HEK293 (cell line): Measurements from ENCODE around the gene D2HGDH.
A peak's percentile ranks its signal among the peaks of the same experiment; 100 is the strongest.

Experiments used
- ATF2 ChIP-seq: fragments of 450-650 bp; formaldehyde crosslinking; IDR thresholded peaks from 2 replicates; pipeline ENCODE4 v1.5.1; 2016; ENCODE audit warnings: missing biosample characterization, missing genetic modification characterization, low read depth
- BCL11B ChIP-seq: fragments of 450-650 bp; formaldehyde crosslinking; IDR thresholded peaks from 2 replicates; pipeline ENCODE4 v1.5.1; 2016; ENCODE audit warnings: low read depth, missing biosample characterization, missing genetic modification characterization
- HOXA7 ChIP-seq: sonication (generic); formaldehyde crosslinking; IDR thresholded peaks from 2 replicates; pipeline ENCODE4 v1.8.1; 2022; ENCODE audit warnings: missing genetic modification reagents, borderline replicate concordance
- HOXD13 ChIP-seq: sonication (generic); formaldehyde crosslinking; IDR thresholded peaks from 2 replicates; pipeline ENCODE4 v1.8.0; 2022; ENCODE audit warnings: missing genetic modification reagents, borderline replicate concordance
- KLF1 ChIP-seq: fragments of 450-650 bp; formaldehyde crosslinking; IDR thresholded peaks from 2 replicates; pipeline ENCODE4 v1.5.1; 2016; ENCODE audit warnings: missing biosample characterization, missing genetic modification characterization
- MZF1 ChIP-seq: fragments of 450-650 bp; formaldehyde crosslinking; IDR thresholded peaks from 2 replicates; pipeline ENCODE4 v1.5.1; 2017; ENCODE audit warnings: missing biosample characterization, missing genetic modification characterization, borderline replicate concordance
- PRDM1 ChIP-seq: fragments of 450-650 bp; formaldehyde crosslinking; IDR thresholded peaks from 2 replicates; pipeline ENCODE4; 2016; ENCODE audit warnings: missing biosample characterization, missing genetic modification characterization
- REST ChIP-seq: fragments of 450-650 bp; formaldehyde crosslinking; IDR thresholded peaks from 2 replicates; pipeline ENCODE4 v1.5.1; 2016; ENCODE audit warnings: missing biosample characterization, missing genetic modification characterization
- SETDB1 ChIP-seq: IDR thresholded peaks from one replicate; pipeline ENCODE4 v1.6.1; 2017; ENCODE audit warnings: mild to moderate bottlenecking, low read length, moderate library complexity, mixed read lengths; ENCODE audit not compliant: insufficient read length
- SP3 ChIP-seq: fragments of 450-650 bp; formaldehyde crosslinking; IDR thresholded peaks from 2 replicates; pipeline ENCODE4 v1.5.1; 2016; ENCODE audit warnings: missing biosample characterization, missing genetic modification characterization
- YY1 ChIP-seq: fragments of 450-650 bp; formaldehyde crosslinking; IDR thresholded peaks from 2 replicates; pipeline ENCODE4 v1.5.1; 2018; ENCODE audit warnings: missing biosample characterization, missing genetic modification characterization
- ZBTB11 ChIP-seq: fragments of 450-650 bp; formaldehyde crosslinking; conservative IDR thresholded peaks from 2 replicates; pipeline ENCODE4 v1.5.1; 2016; ENCODE audit warnings: low read depth, missing biosample characterization, missing genetic modification characterization
- ZBTB48 ChIP-seq: fragments of 450-650 bp; formaldehyde crosslinking; IDR thresholded peaks from 2 replicates; pipeline ENCODE4 v1.5.1; 2016; ENCODE audit warnings: missing biosample characterization, missing genetic modification characterization
- ZNF174 ChIP-seq: fragments of 450-650 bp; formaldehyde crosslinking; IDR thresholded peaks from 2 replicates; pipeline ENCODE4 v1.5.0; 2017; ENCODE audit warnings: missing biosample characterization, mild to moderate bottlenecking, missing genetic modification characterization
- ZNF19 ChIP-seq: fragments of 450-650 bp; formaldehyde crosslinking; IDR thresholded peaks from 2 replicates; pipeline ENCODE4; 2016; ENCODE audit warnings: missing biosample characterization, missing genetic modification characterization, low read depth
- ZNF2 ChIP-seq: fragments of 450-650 bp; formaldehyde crosslinking; IDR thresholded peaks from 2 replicates; pipeline ENCODE4 v1.5.1; 2016; ENCODE audit warnings: missing biosample characterization, missing genetic modification characterization
- ZNF274 ChIP-seq, 2 experiments: fragments of 200-500 bp in 1 of 2; fragments of 450-650 bp in 1 of 2; sonication (Bioruptor generic) in 1 of 2; formaldehyde crosslinking in 1 of 2; IDR thresholded peaks; 2 replicates each; pipeline versions ENCODE4 v1.5.1 to v1.6.1; 2014 to 2016; ENCODE audit warnings: borderline replicate concordance in 1 of 2, inconsistent platforms in 1 of 2, low read length in 1 of 2, missing biosample characterization in 1 of 2, missing genetic modification characterization in 1 of 2
- ZNF335 ChIP-seq: fragments of 450-650 bp; formaldehyde crosslinking; conservative IDR thresholded peaks from 2 replicates; pipeline ENCODE4 v1.5.1; 2016; ENCODE audit warnings: missing biosample characterization, missing genetic modification characterization
- ZNF341 ChIP-seq: fragments of 450-650 bp; formaldehyde crosslinking; IDR thresholded peaks from 2 replicates; pipeline ENCODE4; 2016; ENCODE audit warnings: low read depth, missing biosample characterization, missing genetic modification characterization
- ZNF548 ChIP-seq: fragments of 450-650 bp; formaldehyde crosslinking; IDR thresholded peaks from 2 replicates; pipeline ENCODE4 v1.5.1; 2016; ENCODE audit warnings: missing biosample characterization, missing genetic modification characterization
- ZNF596 ChIP-seq: fragments of 450-650 bp; IDR thresholded peaks from 2 replicates; pipeline ENCODE4 v1.5.0; 2018; ENCODE audit warnings: missing biosample characterization, mild to moderate bottlenecking, missing genetic modification characterization, moderate library complexity
- ZNF621 ChIP-seq: fragments of 450-650 bp; formaldehyde crosslinking; IDR thresholded peaks from 2 replicates; pipeline ENCODE4 v1.5.1; 2017; ENCODE audit warnings: missing biosample characterization, missing genetic modification characterization
- ZNF624 ChIP-seq: fragments of 450-650 bp; formaldehyde crosslinking; IDR thresholded peaks from 2 replicates; pipeline ENCODE4 v1.5.1; 2017; ENCODE audit warnings: missing biosample characterization, missing genetic modification characterization
- ZNF660 ChIP-seq: fragments of 450-650 bp; IDR thresholded peaks from 2 replicates; pipeline ENCODE4 v1.5.1; 2018; ENCODE audit warnings: missing biosample characterization, mild to moderate bottlenecking, missing genetic modification characterization
- ZNF76 ChIP-seq: fragments of 450-650 bp; formaldehyde crosslinking; IDR thresholded peaks from 2 replicates; pipeline ENCODE4; 2016; ENCODE audit warnings: low read depth, missing biosample characterization, missing genetic modification characterization, borderline replicate concordance
- ZNF785 ChIP-seq: fragments of 450-650 bp; formaldehyde crosslinking; IDR thresholded peaks from 2 replicates; pipeline ENCODE4 v1.5.1; 2016; ENCODE audit warnings: missing biosample characterization, missing genetic modification characterization
- ZNF792 ChIP-seq: fragments of 450-650 bp; formaldehyde crosslinking; IDR thresholded peaks from 2 replicates; pipeline ENCODE4 v1.5.1; 2016; ENCODE audit warnings: missing biosample characterization, missing genetic modification characterization
- TF ChIP-seq, protein P1 (sequence below): fragments of 450-650 bp; formaldehyde crosslinking; IDR thresholded peaks from 2 replicates; pipeline ENCODE4 v1.5.1; 2016; ENCODE audit warnings: missing biosample characterization, missing genetic modification characterization
- TF ChIP-seq, protein P2 (sequence below): fragments of 450-650 bp; formaldehyde crosslinking; IDR thresholded peaks from 2 replicates; pipeline ENCODE4 v1.5.1; 2016; ENCODE audit warnings: missing biosample characterization, missing genetic modification characterization

D2HGDH gene

DNA sequence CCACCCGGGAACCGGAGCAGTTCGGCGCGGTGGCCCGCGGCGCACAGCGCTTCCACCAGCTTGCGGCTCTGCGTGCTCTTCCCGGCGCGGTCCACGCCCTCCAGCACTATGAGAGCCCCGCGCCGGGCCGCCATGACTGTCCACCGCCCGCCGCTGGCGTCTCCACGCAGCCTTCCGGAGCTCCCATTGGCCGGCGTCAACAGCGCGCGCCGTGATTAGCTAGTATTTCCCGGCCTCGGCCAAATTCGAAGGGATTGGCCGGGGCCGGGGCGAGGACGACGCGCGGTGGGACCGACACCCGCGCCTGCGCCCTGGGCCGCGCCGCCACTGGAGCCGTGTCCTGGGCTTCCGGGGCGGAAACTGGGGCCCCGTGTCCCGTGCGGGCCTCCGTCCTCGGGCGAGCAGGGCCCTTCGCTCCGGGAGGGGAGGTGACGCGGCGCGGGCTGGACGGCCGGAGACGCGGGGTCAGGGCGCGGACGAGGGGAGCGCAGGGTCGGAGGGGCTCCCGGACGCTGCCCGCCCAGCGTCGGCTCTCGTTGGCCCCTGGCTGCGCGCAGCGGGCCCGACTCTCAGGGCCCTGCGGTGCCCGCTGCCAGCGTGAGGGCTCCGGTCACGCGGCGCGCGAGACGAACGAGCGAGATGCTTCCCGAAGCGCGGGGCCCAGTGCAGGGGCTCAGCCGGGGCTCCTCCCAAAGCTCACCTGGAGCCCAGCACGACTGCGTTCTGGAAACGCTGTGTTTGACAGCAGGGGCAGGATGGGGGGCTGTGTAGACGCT is 47.6 kb upstream of the D2HGDH start, which contains the start of gene DTYMK (continued):
- TF ChIP-seq, protein P1, sequence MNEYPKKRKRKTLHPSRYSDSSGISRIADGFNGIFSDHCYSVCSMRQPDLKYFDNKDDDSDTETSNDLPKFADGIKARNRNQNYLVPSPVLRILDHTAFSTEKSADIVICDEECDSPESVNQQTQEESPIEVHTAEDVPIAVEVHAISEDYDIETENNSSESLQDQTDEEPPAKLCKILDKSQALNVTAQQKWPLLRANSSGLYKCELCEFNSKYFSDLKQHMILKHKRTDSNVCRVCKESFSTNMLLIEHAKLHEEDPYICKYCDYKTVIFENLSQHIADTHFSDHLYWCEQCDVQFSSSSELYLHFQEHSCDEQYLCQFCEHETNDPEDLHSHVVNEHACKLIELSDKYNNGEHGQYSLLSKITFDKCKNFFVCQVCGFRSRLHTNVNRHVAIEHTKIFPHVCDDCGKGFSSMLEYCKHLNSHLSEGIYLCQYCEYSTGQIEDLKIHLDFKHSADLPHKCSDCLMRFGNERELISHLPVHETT: no peak
- no peak for TF ChIP-seq ZNF335 (tag by site-specific recombination)
- TF ChIP-seq REST (tag by site-specific recombination): no peak
- TF ChIP-seq ZNF548 (tag by site-specific recombination): no peak
- TF ChIP-seq ATF2 (tag by site-specific recombination): no peak
- TF ChIP-seq PRDM1 (tag by site-specific recombination): no peak
- TF ChIP-seq ZNF174 (tag by site-specific recombination): no peak
- peak; percentile 99 for TF ChIP-seq ZNF341 (tag by site-specific recombination)
- TF ChIP-seq ZBTB48 (tag by site-specific recombination): peak; percentile 67
- no peak for TF ChIP-seq SETDB1
- TF ChIP-seq BCL11B (tag by site-specific recombination): no peak
- TF ChIP-seq, protein P2, sequence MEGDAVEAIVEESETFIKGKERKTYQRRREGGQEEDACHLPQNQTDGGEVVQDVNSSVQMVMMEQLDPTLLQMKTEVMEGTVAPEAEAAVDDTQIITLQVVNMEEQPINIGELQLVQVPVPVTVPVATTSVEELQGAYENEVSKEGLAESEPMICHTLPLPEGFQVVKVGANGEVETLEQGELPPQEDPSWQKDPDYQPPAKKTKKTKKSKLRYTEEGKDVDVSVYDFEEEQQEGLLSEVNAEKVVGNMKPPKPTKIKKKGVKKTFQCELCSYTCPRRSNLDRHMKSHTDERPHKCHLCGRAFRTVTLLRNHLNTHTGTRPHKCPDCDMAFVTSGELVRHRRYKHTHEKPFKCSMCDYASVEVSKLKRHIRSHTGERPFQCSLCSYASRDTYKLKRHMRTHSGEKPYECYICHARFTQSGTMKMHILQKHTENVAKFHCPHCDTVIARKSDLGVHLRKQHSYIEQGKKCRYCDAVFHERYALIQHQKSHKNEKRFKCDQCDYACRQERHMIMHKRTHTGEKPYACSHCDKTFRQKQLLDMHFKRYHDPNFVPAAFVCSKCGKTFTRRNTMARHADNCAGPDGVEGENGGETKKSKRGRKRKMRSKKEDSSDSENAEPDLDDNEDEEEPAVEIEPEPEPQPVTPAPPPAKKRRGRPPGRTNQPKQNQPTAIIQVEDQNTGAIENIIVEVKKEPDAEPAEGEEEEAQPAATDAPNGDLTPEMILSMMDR: no peak; the same call in 1 of the 2 replicates
- TF ChIP-seq ZNF596 (tag by site-specific recombination): peak; percentile 40; the same call in 1 of the 2 replicates
- TF ChIP-seq HOXA7 (CRISPR knock-in tag): no peak
- no peak for TF ChIP-seq ZNF785 (tag by site-specific recombination)
- TF ChIP-seq ZNF274 (IDR thresholded peaks at IDR 0.05; ENCODE audit: low read length): no peak
- no peak for TF ChIP-seq ZNF274 (tag by site-specific recombination; IDR thresholded peaks at IDR 0.05; ENCODE audit: borderline replicate concordance)
- peak; percentile 59 for TF ChIP-seq ZBTB11 (tag by site-specific recombination)
- TF ChIP-seq ZNF19 (tag by site-specific recombination): no peak
- TF ChIP-seq KLF1: no peak
- peak; percentile 56; the same call in 1 of the 2 replicates for TF ChIP-seq ZNF76
- peak; percentile 59; the same call in 1 of the 2 replicates for TF ChIP-seq ZNF660 (tag by site-specific recombination)
- TF ChIP-seq ZNF2 (tag by site-specific recombination): no peak
- TF ChIP-seq MZF1 (tag by site-specific recombination): no peak
- no peak for TF ChIP-seq SP3 (tag by site-specific recombination)
- peak; percentile 58 for TF ChIP-seq YY1 (tag by site-specific recombination)
- no peak for TF ChIP-seq HOXD13 (CRISPR knock-in tag)
- TF ChIP-seq ZNF624 (tag by site-specific recombination): no peak
- TF ChIP-seq ZNF621 (tag by site-specific recombination): no peak
- no peak for TF ChIP-seq ZNF792 (tag by site-specific recombination)
